K562 (cell line): Measurements from ENCODE around the gene HEXD. TPM values are rescaled to one million over a fixed set of nuclear protein-coding genes. Genes with fewer than 3 reads are reported as not detected.
A peak's percentile ranks its signal among the peaks of the same experiment; 100 is the strongest.

Source experiments
- ATAC-seq: fragments of 200-7000 bp; cut with Tn5 transposase; 3 replicates; pipeline ENCODE4 v1.9.1; 2020; ENCODE audit warnings: moderate library complexity
- BruUV-seq: library from RNA; stranded (reverse); fragments of 400-500 nt; replicated peaks from 2 replicates; lab custom pipeline; 2021; lab: Mats Ljungman, UMichigan
- CTCF ChIA-PET: fragments of 300-600 bp; formaldehyde crosslinking; extraction: SDS; loops from one replicate; lab custom pipeline; 2021; ENCODE audit warnings: low intra/inter-chr PET ratio; lab: Yijun Ruan, JAX
- POLR2A ChIA-PET: fragments of 300-600, 350-650 bp; sonication (Branson Sonifier 250); formaldehyde crosslinking; extraction: SDS; loops from one replicate; lab custom pipeline; 2021; ENCODE audit warnings: antibody characterized with exemption, inconsistent platforms; lab: Yijun Ruan, JAX
- DNase-seq, 4 experiments: peaks; one replicate each; pipeline versions ENCODE4 v3.0.0 to v3.0.0-alpha.2; 2011 to 2018; ENCODE audit warnings: low spot score in 3 of 4, mixed read lengths in 3 of 4; ENCODE audit errors: extremely low read depth in 1 of 4
- FAIRE-seq: peaks from 2 replicates; lab custom pipeline; 2011; peaks lifted over from hg19 to GRCh38; lab: Jason Lieb, UNC
- H2AFZ ChIP-seq: 2 replicates; pipeline ENCODE4 v1.6.0; 2011; ENCODE audit warnings: low read depth, low read length, control low read depth, inconsistent platforms
- H3K27ac ChIP-seq: fragments of 200-600 bp; 3 replicates; pipeline ENCODE4 v1.8.0; 2011; ENCODE audit warnings: low read depth, mild to moderate bottlenecking, control low read depth, inconsistent platforms, low read length, moderate library complexity, mixed read lengths; ENCODE audit errors: extremely low read depth
- H3K27me3 ChIP-seq, 2 experiments: fragments of 300-600 bp in 1 of 2; 2 replicates in 1 of 2; 3 replicates in 1 of 2; pipeline versions ENCODE4 v1.6.0 to v1.8.0; 2011; ENCODE audit warnings: inconsistent platforms in 2 of 2, low read length in 2 of 2, mild to moderate bottlenecking in 1 of 2, mixed read lengths in 1 of 2, moderate library complexity in 1 of 2; ENCODE audit not compliant: control insufficient read depth in 2 of 2, insufficient read depth in 2 of 2
- H3K36me3 ChIP-seq: fragments of 300-600 bp; 3 replicates; pipeline ENCODE4 v1.8.0; 2011; ENCODE audit warnings: mild to moderate bottlenecking, low read length, inconsistent platforms; ENCODE audit not compliant: control insufficient read depth, insufficient read depth
- H3K4me1 ChIP-seq, 2 experiments: fragments of 200-600 bp in 1 of 2; replicated peaks in 1 of 2; 2 replicates in 1 of 2; 3 replicates in 1 of 2; pipeline versions ENCODE4 v1.5.1 to v1.8.0; 2011; ENCODE audit warnings: inconsistent platforms in 2 of 2, low read length in 2 of 2, mild to moderate bottlenecking in 1 of 2, mixed read lengths in 1 of 2, moderate library complexity in 1 of 2; ENCODE audit not compliant: control insufficient read depth in 2 of 2, insufficient read depth in 2 of 2
- H3K4me2 ChIP-seq: 2 replicates; pipeline ENCODE4 v1.6.1; 2011; ENCODE audit warnings: low read length, control low read depth, inconsistent platforms, mixed read lengths; ENCODE audit not compliant: insufficient read depth
- H3K4me3 ChIP-seq: fragments of 200-600 bp; sonication (generic), shearing (Covaris generic); 2 replicates; pipeline ENCODE4 v1.5.1; 2016; ENCODE audit warnings: control low read depth, inconsistent platforms
- H3K79me2 ChIP-seq: fragments of 200-600 bp; 3 replicates; pipeline ENCODE4 v1.8.0; 2011; ENCODE audit warnings: low read length, inconsistent platforms; ENCODE audit not compliant: control insufficient read depth, insufficient read depth
- H3K9ac ChIP-seq, 2 experiments: 2 replicates each; pipeline versions ENCODE4 v1.6.0 to v1.6.1; 2011; ENCODE audit warnings: low read depth in 2 of 2, low read length in 2 of 2, control low read depth in 1 of 2, inconsistent platforms in 1 of 2, mild to moderate bottlenecking in 1 of 2, mixed read lengths in 1 of 2; ENCODE audit not compliant: insufficient read depth in 1 of 2
- H3K9me1 ChIP-seq: one replicate; pipeline ENCODE4 v1.6.0; 2011; ENCODE audit warnings: inconsistent platforms, mild to moderate bottlenecking, low read length, moderate library complexity; ENCODE audit not compliant: control insufficient read depth, insufficient read depth
- H3K9me3 ChIP-seq: replicated peaks from 2 replicates; pipeline ENCODE4 v1.5.1; 2011; ENCODE audit warnings: low read depth, low read length, inconsistent platforms; ENCODE audit not compliant: control insufficient read depth, insufficient read depth
- H4K20me1 ChIP-seq: replicated peaks from 2 replicates; pipeline ENCODE4 v1.6.1; 2011; ENCODE audit warnings: low read length, inconsistent platforms, mixed read lengths; ENCODE audit not compliant: control insufficient read depth, insufficient read depth
- CEBPG ChIP-seq, 3 experiments: fragments of 200-800 bp in 1 of 3; sonication (Bioruptor generic) in 1 of 3; sonication (generic) in 1 of 3; formaldehyde crosslinking in 1 of 3; IDR thresholded peaks in 2 of 3; conservative IDR thresholded peaks in 1 of 3; 2 replicates each; pipeline versions ENCODE4 v1.6.1 to v1.8.0; 2016 to 2022; ENCODE audit warnings: missing compliant biosample characterization in 2 of 3, missing genetic modification characterization in 2 of 3, mild to moderate bottlenecking in 1 of 3, missing genetic modification reagents in 1 of 3
- CREM ChIP-seq: IDR thresholded peaks from 2 replicates; pipeline ENCODE4 v1.6.1; 2014; ENCODE audit warnings: antibody characterized with exemption, low read depth
- IFI16 ChIP-seq: fragments of 250-450 bp; sonication (Bioruptor Pico); IDR thresholded peaks from 2 replicates; pipeline ENCODE4 v2.1.2; 2022; ENCODE audit warnings: mild to moderate bottlenecking, inconsistent platforms
- JUND ChIP-seq, 2 experiments: IDR thresholded peaks; 2 replicates in 1 of 2; 3 replicates in 1 of 2; pipeline ENCODE4 v1.6.1; 2011; ENCODE audit warnings: borderline replicate concordance in 2 of 2, low read depth in 2 of 2, low read length in 2 of 2, improper control_type of control experiment in 1 of 2, missing biosample characterization in 1 of 2, missing genetic modification characterization in 1 of 2, missing genetic modification reagents in 1 of 2
- KDM2B ChIP-seq: fragments of 250-450 bp; sonication (Bioruptor Pico); IDR thresholded peaks from 2 replicates; pipeline ENCODE4 v1.8.0; 2021; ENCODE audit warnings: mild to moderate bottlenecking, moderate library complexity
- NFE2 ChIP-seq: IDR thresholded peaks from 2 replicates; pipeline ENCODE4 v1.6.1; 2014; ENCODE audit warnings: antibody characterized with exemption, low read depth
- SMARCE1 ChIP-seq: fragments of 450-650 bp; IDR thresholded peaks from 2 replicates; pipeline ENCODE4 v1.7.1; 2016; ENCODE audit warnings: mild to moderate bottlenecking
- WGBS: fragments of 100-300 bp; shearing (Covaris generic); methylation state at CpG from one replicate; pipeline ENCODE4 v1.1.6; 2016; ENCODE audit warnings: low coverage, mixed read lengths; ENCODE audit not compliant: insufficient coverage; ENCODE audit errors: missing lambda C conversion rate; 5-methylcytosine and 5-hydroxymethylcytosine counted together
- in situ Hi-C: fragments of 300-500 bp; cut with MboI; formaldehyde crosslinking; loops from 4 replicates; pipeline ENCODE4 v1.15.0; 2018; ENCODE audit warnings: inconsistent platforms, mixed read lengths
- intact Hi-C: fragments of 100-400 bp; cut with micrococcal nuclease; formaldehyde crosslinking; loops from 2 replicates; pipeline ENCODE4 v1.14.2; 2022
- polyA plus RNA-seq, 8 experiments: library from polyadenylated mRNA; depleted of rRNA in 4 of 8; stranded (reverse) in 5 of 8; unstranded in 3 of 8; fragments of >200 nt; fragmentation: Nextera tagmentation in 2 of 8; fragmentation: Illumina TruSeq in 1 of 8; extraction: Ambion mirVana in 2 of 8; extraction: Trizol in 1 of 8; gene quantifications; 2 replicates each; pipeline versions ENCODE4 v1.2.1 to v1.2.3, GENCODE V29; 2011 to 2014; ENCODE audit warnings: inconsistent platforms in 1 of 8, missing spikeins in 1 of 8
- total RNA-seq, 7 experiments: library from RNA; depleted of rRNA in 6 of 7; stranded (reverse); fragments of >200 nt in 6 of 7; fragmentation: Illumina TruSeq in 2 of 7; extraction: Trizol in 2 of 7; gene quantifications; 2 replicates each; pipeline versions ENCODE4 v1.2.1 to v1.2.3, GENCODE V29; 2011 to 2021; ENCODE audit warnings: low replicate concordance in 1 of 7
- TF ChIP-seq, protein P1 (sequence below): sonication (generic); formaldehyde crosslinking; IDR thresholded peaks from 2 replicates; pipeline ENCODE4 v1.9.0; 2022; ENCODE audit warnings: mild to moderate bottlenecking, missing genetic modification reagents
- TF ChIP-seq, protein P2 (sequence below): fragments of 250-450 bp; sonication (Bioruptor Pico); IDR thresholded peaks from 2 replicates; pipeline ENCODE4 v1.4.0; 2020; ENCODE audit warnings: mild to moderate bottlenecking, moderate library complexity

HEXD gene
- total and polyA plus RNA-seq, 9 of the 15 experiments (the other 6 are each of a cell fraction or from before 2014, with no cell fraction given) = 1.0 to 25.3 (median 10.0) TPM

DNA sequence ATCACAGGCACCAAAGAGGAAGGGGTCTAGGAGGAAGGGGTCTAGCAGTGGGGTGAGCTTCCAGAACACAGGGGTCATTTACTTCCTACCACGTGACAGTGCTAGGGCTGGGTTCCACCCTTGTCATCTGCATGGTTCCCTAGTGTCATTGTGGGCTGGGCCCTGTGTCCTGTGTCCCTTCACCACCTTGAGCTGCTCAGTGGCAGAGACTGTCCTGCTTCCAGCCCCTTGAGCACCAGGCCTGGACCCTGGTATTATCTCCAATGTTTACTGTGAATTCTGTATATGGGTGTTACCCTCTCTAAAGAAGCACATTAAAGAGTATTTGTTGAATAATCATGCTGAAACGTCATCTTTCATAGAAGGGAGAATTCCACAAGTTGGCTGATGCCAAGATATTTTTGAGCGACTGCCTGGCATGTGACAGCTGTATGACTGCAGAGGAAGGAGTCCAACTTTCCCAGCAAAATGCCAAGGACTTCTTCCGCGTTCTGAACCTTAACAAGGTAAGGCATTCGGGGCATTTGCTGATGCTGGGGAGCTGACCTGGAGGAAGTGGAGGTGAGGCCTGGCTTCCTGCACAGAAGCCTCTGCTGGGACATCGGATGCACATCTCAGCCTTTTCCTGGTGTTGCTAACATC lies 45.9 kb downstream of the HEXD start:
- peak overlapping the region; percentile 3; the same call in 1 of the 3 replicates for H3K27ac ChIP-seq
- TF ChIP-seq IFI16 (CRISPR knock-in tag) = no peak
- TF ChIP-seq, protein P1, sequence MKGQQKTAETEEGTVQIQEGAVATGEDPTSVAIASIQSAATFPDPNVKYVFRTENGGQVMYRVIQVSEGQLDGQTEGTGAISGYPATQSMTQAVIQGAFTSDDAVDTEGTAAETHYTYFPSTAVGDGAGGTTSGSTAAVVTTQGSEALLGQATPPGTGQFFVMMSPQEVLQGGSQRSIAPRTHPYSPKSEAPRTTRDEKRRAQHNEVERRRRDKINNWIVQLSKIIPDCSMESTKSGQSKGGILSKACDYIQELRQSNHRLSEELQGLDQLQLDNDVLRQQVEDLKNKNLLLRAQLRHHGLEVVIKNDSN (CRISPR knock-in tag) = peak; percentile 41
- TF ChIP-seq, all 486 proteins: peak for 1
- H3K9me3 ChIP-seq = no peaks in the 10 kb centered on the region
- CTCF ChIA-PET = no interaction called here
- peaks cover 6% of the 10 kb centered on the region for H3K9me1 ChIP-seq
- no peak for ATAC-seq
- no peaks in the 10 kb centered on the region; a peak in 1 of 5 replicates for H3K27me3 ChIP-seq
- H4K20me1 ChIP-seq = no peaks in the 10 kb centered on the region
- peak overlapping the region in 1 of 2 experiments; percentile 85; a peak in 2 of 4 replicates for H3K9ac ChIP-seq
- H3K4me1 ChIP-seq = peaks cover 49 to 54% of the 10 kb centered on the region in 2 experiments
- WGBS = 95% methylated on average over 7 of the region's 7 CpGs
- H2AFZ ChIP-seq = no peak overlapping the region
- no peak overlapping the region for H3K4me3 ChIP-seq
- H3K36me3 ChIP-seq = peaks cover 89% of the 10 kb centered on the region
- intact Hi-C loops = no loop called here
- FAIRE-seq = no peak
- in situ Hi-C loops = no loop called here
- POLR2A ChIA-PET = interaction anchor here (0.6 to 1.1 kb wide), 3 partner anchors 9 to 98 kb away, joined by 3 to 5 read pairs (median 5); no protein-coding TSS in a partner anchor
- BruUV-seq = no TSS peak
- H3K79me2 ChIP-seq = peaks cover 88% of the 10 kb centered on the region
- no peak overlapping the region for H3K4me2 ChIP-seq
- peak in 1 of 4 experiments; percentile 19 for DNase-seq

DNA sequence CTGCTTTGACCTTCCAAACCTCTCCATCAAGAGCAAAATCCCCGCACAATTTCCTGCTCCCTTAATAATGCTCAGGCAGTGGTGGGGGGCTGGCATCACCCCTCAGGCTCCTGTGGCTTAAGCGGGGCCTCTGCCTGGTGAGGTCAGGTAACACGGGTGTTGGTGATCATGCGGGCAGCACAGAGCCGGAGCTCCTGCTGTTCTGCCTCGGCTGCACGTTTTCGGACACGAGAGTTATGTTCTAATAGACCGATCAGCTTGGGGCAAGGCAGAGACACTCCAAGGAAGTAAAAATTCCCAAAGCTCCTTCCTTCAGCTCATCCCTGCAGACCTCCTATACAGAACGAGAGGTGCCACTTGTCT lies 46.4 kb downstream of the HEXD start:
- no peaks in the 10 kb centered on the region; a peak in 1 of 5 replicates for H3K27me3 ChIP-seq
- no peak overlapping the region for H3K4me2 ChIP-seq
- ChIA-PET CTCF (no interaction called here), POLR2A (interaction anchor here (0.6 to 1.1 kb wide), 2 partner anchors 10 to 98 kb away, joined by 3 to 5 read pairs; no protein-coding TSS in a partner anchor)
- H3K9me3 ChIP-seq = no peaks in the 10 kb centered on the region
- H3K36me3 ChIP-seq = peaks cover 94% of the 10 kb centered on the region
- H3K9ac ChIP-seq = peak overlapping the region in 1 of 2 experiments; percentile 46; a peak in 1 of 4 replicates
- H3K9me1 ChIP-seq = peaks cover 6% of the 10 kb centered on the region
- intact Hi-C loops (no loop called here), in situ Hi-C loops (no loop called here)
- peaks cover 49% of the 10 kb centered on the region in 2 experiments for H3K4me1 ChIP-seq
- no peak overlapping the region for H3K27ac ChIP-seq
- H4K20me1 ChIP-seq = no peaks in the 10 kb centered on the region
- no peak overlapping the region for H2AFZ ChIP-seq
- TF ChIP-seq, protein P2, sequence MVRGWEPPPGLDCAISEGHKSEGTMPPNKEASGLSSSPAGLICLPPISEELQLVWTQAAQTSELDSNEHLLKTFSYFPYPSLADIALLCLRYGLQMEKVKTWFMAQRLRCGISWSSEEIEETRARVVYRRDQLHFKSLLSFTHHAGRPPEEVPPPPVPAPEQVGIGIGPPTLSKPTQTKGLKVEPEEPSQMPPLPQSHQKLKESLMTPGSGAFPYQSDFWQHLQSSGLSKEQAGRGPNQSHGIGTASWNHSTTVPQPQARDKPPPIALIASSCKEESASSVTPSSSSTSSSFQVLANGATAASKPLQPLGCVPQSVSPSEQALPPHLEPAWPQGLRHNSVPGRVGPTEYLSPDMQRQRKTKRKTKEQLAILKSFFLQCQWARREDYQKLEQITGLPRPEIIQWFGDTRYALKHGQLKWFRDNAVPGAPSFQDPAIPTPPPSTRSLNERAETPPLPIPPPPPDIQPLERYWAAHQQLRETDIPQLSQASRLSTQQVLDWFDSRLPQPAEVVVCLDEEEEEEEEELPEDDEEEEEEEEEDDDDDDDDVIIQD (CRISPR knock-in tag) = no peak
- TF ChIP-seq KDM2B (CRISPR knock-in tag) (no peak), JUND (IDR thresholded peaks at IDR 0.05; ENCODE audit: borderline replicate concordance, low read depth, low read length) (no peak), JUND (tag; IDR thresholded peaks at IDR 0.05; ENCODE audit: borderline replicate concordance, low read depth, low read length) (no peak), SMARCE1 (no peak), NFE2 (no peak), CREM (no peak), CEBPG (CRISPR knock-in tag; IDR thresholded peaks at IDR 0.05) (no peak), CEBPG (tag; conservative IDR thresholded peaks at IDR 0.05 in 1 of 2, IDR thresholded peaks at IDR 0.05 in 1 of 2) (no peak)
- no peak for ATAC-seq
- FAIRE-seq = no peak
- 93% methylated on average over 11 of the region's 11 CpGs for WGBS
- DNase-seq = no peak
- H3K4me3 ChIP-seq = no peak overlapping the region
- peaks cover 86% of the 10 kb centered on the region for H3K79me2 ChIP-seq
- no TSS peak for BruUV-seq
